Subcutaneous adipose tissue (tissue), 4 donors: ENCODE data around the gene RNF112. TPM values are rescaled to one million over a fixed set of nuclear protein-coding genes. Genes with fewer than 3 reads are reported as not detected.

Experiments
- CTCF ChIP-seq: fragments of 450-650 bp; IDR thresholded peaks from one replicate; pipeline ENCODE4 v1.5.1; 2016; ENCODE audit warnings: low read depth, mild to moderate bottlenecking, control low read depth, antibody characterized with exemption, moderate library complexity
- total RNA-seq, 4 donors: library from RNA; depleted of rRNA; stranded (reverse); fragments of >200 nt; gene quantifications; one replicate each; pipeline ENCODE4 v1.1.0, GENCODE V29; 2016

The RNF112 gene
- total RNA-seq, 4 donors from 2014 or later, result 0.68 to 7.5 (median 1.0) TPM

GRCh38 chr17:19371259-19372010 lies 39.6 kb upstream of the RNF112 start:
- TF ChIP-seq CTCF, result no peak

- no peak for TF ChIP-seq CTCF
Observed at GRCh38 chr17:19372011-19372370, 39.0 kb upstream of the RNF112 start.

- no peak for TF ChIP-seq CTCF
Observed at GRCh38 chr17:19372439-19372838, 38.6 kb upstream of the RNF112 start.

- TF ChIP-seq CTCF, result no peak
Observed at GRCh38 chr17:19372866-19373504, 38.0 kb upstream of the RNF112 start.

GRCh38 chr17:19374136-19374535 lies 36.9 kb upstream of the RNF112 start:
- TF ChIP-seq CTCF, result no peak

- no peak for TF ChIP-seq CTCF
Observed at GRCh38 chr17:19375732-19376131, 35.3 kb upstream of the RNF112 start.

- no peak for TF ChIP-seq CTCF
Observed at GRCh38 chr17:19376811-19377210, 34.2 kb upstream of the RNF112 start.
